Endothelial cell of umbilical vein (primary cell): ENCODE measurements around the gene CD109. TPM values are rescaled to one million over a fixed set of nuclear protein-coding genes. Genes with fewer than 3 reads are reported as not detected.

Experiments
- BruUV-seq: library from RNA; stranded (reverse); fragments of 400-500 nt; replicated peaks from 2 replicates; lab custom pipeline; 2021; lab: Mats Ljungman, UMichigan
- CTCF ChIA-PET: fragments of 300-600, 350-600 bp; sonication (Branson Sonifier 250); formaldehyde crosslinking; loops from one replicate; lab custom pipeline; 2021; ENCODE audit warnings: antibody characterized with exemption, inconsistent platforms; lab: Charles Lee
- POLR2A ChIA-PET: fragments of 300-600, 350-600 bp; sonication (Branson Sonifier 250); formaldehyde crosslinking; loops from one replicate; lab custom pipeline; 2021; ENCODE audit warnings: antibody characterized with exemption, inconsistent platforms; lab: Charles Lee
- DNase-seq: peaks from one replicate; pipeline ENCODE4 v3.0.0-alpha.2; 2011; ENCODE audit warnings: low read depth, low spot score
- FAIRE-seq: peaks from 2 replicates; lab custom pipeline; 2011; peaks lifted over from hg19 to GRCh38; lab: Jason Lieb, UNC
- H2AFZ ChIP-seq: 2 replicates; pipeline ENCODE4 v1.6.0; 2012; ENCODE audit warnings: low read depth, low read length, control low read depth, inconsistent platforms
- H3K27ac ChIP-seq: 2 replicates; pipeline ENCODE4 v1.5.1; 2011; ENCODE audit warnings: low read depth, mild to moderate bottlenecking, control low read depth, low read length, moderate library complexity; ENCODE audit not compliant: insufficient read depth
- H3K27me3 ChIP-seq, 2 experiments: 2 replicates each; pipeline versions ENCODE4 v1.6.0 to v1.6.1; 2011; ENCODE audit warnings: low read length in 2 of 2, mixed read lengths in 1 of 2; ENCODE audit not compliant: control insufficient read depth in 2 of 2, insufficient read depth in 2 of 2
- H3K36me3 ChIP-seq, 2 experiments: 2 replicates in 1 of 2; 3 replicates in 1 of 2; pipeline ENCODE4 v1.5.1; 2011; ENCODE audit warnings: low read length in 2 of 2, mild to moderate bottlenecking in 1 of 2, moderate library complexity in 1 of 2; ENCODE audit not compliant: control insufficient read depth in 2 of 2, insufficient read depth in 2 of 2; ENCODE audit errors: extremely low read depth in 1 of 2
- H3K4me1 ChIP-seq: 3 replicates; pipeline ENCODE4 v1.5.1; 2011; ENCODE audit warnings: mild to moderate bottlenecking, low read length; ENCODE audit not compliant: control insufficient read depth, insufficient read depth; ENCODE audit errors: extremely low read depth
- H3K4me2 ChIP-seq: 2 replicates; pipeline ENCODE4 v1.6.1; 2011; ENCODE audit warnings: low read length, control low read depth, mixed read lengths; ENCODE audit not compliant: insufficient read depth
- H3K4me3 ChIP-seq, 3 experiments: fragments of 200-600 bp in 1 of 3; sonication (generic), shearing (Covaris generic) in 1 of 3; replicated peaks in 1 of 3; 2 replicates each; pipeline ENCODE4 v1.5.1; 2011 to 2016; ENCODE audit warnings: control low read depth in 3 of 3, low read length in 3 of 3, mild to moderate bottlenecking in 2 of 3, inconsistent platforms in 1 of 3, low read depth in 1 of 3, moderate library complexity in 1 of 3; ENCODE audit not compliant: insufficient read depth in 1 of 3
- H3K79me2 ChIP-seq: 2 replicates; pipeline ENCODE4 v1.6.0; 2012; ENCODE audit warnings: low read length, inconsistent platforms; ENCODE audit not compliant: control insufficient read depth, insufficient read depth
- H3K9ac ChIP-seq: replicated peaks from 2 replicates; pipeline ENCODE3; 2011; ENCODE audit warnings: low read length, control low read depth; ENCODE audit not compliant: insufficient read depth; ENCODE audit errors: extremely low read depth
- H3K9me1 ChIP-seq: replicated peaks from 3 replicates; pipeline ENCODE4 v1.6.0; 2011; ENCODE audit warnings: mild to moderate bottlenecking, low read length; ENCODE audit not compliant: control insufficient read depth, insufficient read depth; ENCODE audit errors: extremely low read depth
- H3K9me3 ChIP-seq: replicated peaks from 2 replicates; pipeline ENCODE4 v1.5.1; 2012; ENCODE audit warnings: low read length, inconsistent platforms; ENCODE audit not compliant: control insufficient read depth, insufficient read depth
- H4K20me1 ChIP-seq: replicated peaks from 2 replicates; pipeline ENCODE3; 2011; ENCODE audit warnings: mild to moderate bottlenecking, low read length; ENCODE audit not compliant: control insufficient read depth, insufficient read depth; ENCODE audit errors: extremely low read depth
- CTCF ChIP-seq, 2 donors: IDR thresholded peaks; 1 replicate in 1 of 2; 2 replicates in 1 of 2; pipeline ENCODE4 v1.5.1; 2011; ENCODE audit warnings: low read length in 2 of 2, mild to moderate bottlenecking in 2 of 2, moderate library complexity in 2 of 2, control low read depth in 1 of 2, inconsistent platforms in 1 of 2, low read depth in 1 of 2; ENCODE audit not compliant: insufficient read depth in 1 of 2; ENCODE audit errors: extremely low read depth in 1 of 2
- EZH2 ChIP-seq: IDR thresholded peaks from 2 replicates; pipeline ENCODE4 v1.6.1; 2012; ENCODE audit warnings: borderline replicate concordance, low read depth, mild to moderate bottlenecking, moderate library complexity, low read length, inconsistent platforms; ENCODE audit not compliant: severe bottlenecking
- FOS ChIP-seq: IDR thresholded peaks from 2 replicates; pipeline ENCODE4 v1.6.1; 2011; ENCODE audit warnings: mild to moderate bottlenecking, low read length, moderate library complexity, borderline replicate concordance; ENCODE audit not compliant: insufficient read depth
- GATA2 ChIP-seq: IDR thresholded peaks from 2 replicates; pipeline ENCODE4 v1.7.0; 2011; ENCODE audit warnings: low read depth, mild to moderate bottlenecking, moderate library complexity, mixed read lengths, low read length; ENCODE audit not compliant: insufficient read length, insufficient read depth
- JUN ChIP-seq: IDR thresholded peaks from 2 replicates; pipeline ENCODE4 v1.6.1; 2011; ENCODE audit warnings: borderline replicate concordance, low read depth; ENCODE audit not compliant: insufficient read length, insufficient read depth
- MAX ChIP-seq: IDR thresholded peaks from 2 replicates; pipeline ENCODE4 v1.6.1; 2011; ENCODE audit not compliant: insufficient read depth, insufficient read length
- MYC ChIP-seq: IDR thresholded peaks from one replicate; pipeline ENCODE4 v1.6.1; 2011; ENCODE audit warnings: mild to moderate bottlenecking, low read depth, low read length
- POLR2A ChIP-seq: IDR thresholded peaks from 2 replicates; pipeline ENCODE4 v1.6.1; 2012; ENCODE audit warnings: low read depth, mild to moderate bottlenecking, control low read depth, low read length
- POLR2AphosphoS5 ChIP-seq: IDR thresholded peaks from 2 replicates; pipeline ENCODE4 v1.6.1; 2012; ENCODE audit warnings: low read depth, mild to moderate bottlenecking, control low read depth, low read length, moderate library complexity; ENCODE audit not compliant: insufficient read depth
- dilution Hi-C: fragments of 300-500 bp; cut with MboI; formaldehyde crosslinking; loops from one replicate; pipeline ENCODE4 v1.15.0; 2019; ENCODE audit warnings: low sequenced_read_pairs; ENCODE audit not compliant: extremely low pct_ligation_motif_present
- intact Hi-C: fragments of 100-400 bp; cut with micrococcal nuclease; formaldehyde crosslinking; loops from one replicate; pipeline ENCODE4 v1.10.0; 2022
- polyA plus RNA-seq, 4 experiments: library from polyadenylated mRNA; depleted of rRNA in 3 of 4; stranded (reverse) in 3 of 4; unstranded in 1 of 4; fragments of >200 nt; gene quantifications; 2 replicates each; pipeline versions ENCODE4 v1.2.1 to v1.2.3, GENCODE V29; 2011 to 2012; ENCODE audit warnings: missing spikeins in 1 of 4
- total RNA-seq: library from RNA; stranded (reverse); gene quantifications from 2 replicates; pipeline ENCODE4 v1.2.3, GENCODE V29; 2021

CD109 gene
- total and polyA plus RNA-seq, 2 donors (not counting 3 experiments of a cell fraction or from before 2014, with no cell fraction given) = 33.9 to 107 TPM

GRCh38 chr6:73652637-73653570, 43.1 kb upstream of the CD109 start:
- Histone ChIP-seq H3K79me2 (no peaks in the 10 kb centered on the region), H3K9me1 (no peaks in the 10 kb centered on the region), H3K4me1 (peaks cover 14% of the 10 kb centered on the region), H4K20me1 (no peaks in the 10 kb centered on the region), H3K4me2 (peak overlapping the region; percentile 94), H3K4me3 (peak overlapping the region; percentile 51 to 92 (median 84)), H3K9me3 (no peaks in the 10 kb centered on the region), H3K36me3 (no peaks in the 10 kb centered on the region), H2AFZ (peak overlapping the region; percentile 97), H3K27ac (peak overlapping the region; percentile 32), H3K27me3 (no peaks in the 10 kb centered on the region), H3K9ac (peak overlapping the region; percentile 78)
- dilution Hi-C loops (no loop called here), intact Hi-C loops (loop anchor here (1.0 to 10.0 kb wide), 2 partner anchors 31 to 368 kb away; no protein-coding TSS in a partner anchor)
- peak; percentile 76 for DNase-seq
- no peak for TF ChIP-seq GATA2
- TF ChIP-seq JUN = no peak
- TF ChIP-seq MYC = no peak
- TF ChIP-seq CTCF (IDR thresholded peaks at IDR 0.05; ENCODE audit: extremely low read depth in 1 of 2, insufficient read depth in 1 of 2, low read depth in 1 of 2, low read length in 2 of 2) = no peak
- TF ChIP-seq FOS = no peak
- TF ChIP-seq MAX = no peak
- TF ChIP-seq POLR2AphosphoS5 = no peak
- no peak for TF ChIP-seq POLR2A
- no peak for TF ChIP-seq EZH2
- POLR2A ChIA-PET = interaction anchor here (0.6 to 3.3 kb wide), 5 partner anchors 49 to 191 kb away, joined by 3 to 29 read pairs (median 5); partner anchors contain the start of genes EEF1A1 and MTO1
- peak; percentile 76 for FAIRE-seq
- TSS peak; percentile 30 for BruUV-seq
- CTCF ChIA-PET = interaction anchor here (0.5 to 3.3 kb wide), 48 partner anchors 9 to 1729 kb away, joined by 3 to 38 read pairs (median 4); partner anchors contain the start of genes COL12A1, EEF1A1 and MTO1
